GM19193 (cell line): Measurements from ENCODE around the gene PTPRF.

Experiments used
- POLR2A ChIP-seq: IDR thresholded peaks from 4 replicates; pipeline ENCODE4 v1.6.1; 2011; ENCODE audit not compliant: insufficient read depth, insufficient read length; ENCODE audit errors: extremely low read depth

The PTPRF gene

GRCh38 chr1:43527111-43527878 lies 3.4 kb upstream of the PTPRF start:
- TF ChIP-seq POLR2A, result no peak

GRCh38 chr1:43529206-43529731 lies 1.4 kb upstream of the PTPRF start:
- no peak for TF ChIP-seq POLR2A

- no peak for TF ChIP-seq POLR2A
Measured at GRCh38 chr1:43531107-43531905, 623 bp downstream of the PTPRF start.

- TF ChIP-seq POLR2A, result no peak
Measured at GRCh38 chr1:43531906-43532584, 1.4 kb downstream of the PTPRF start.

- no peak for TF ChIP-seq POLR2A
Measured at GRCh38 chr1:43532716-43533115, 2.0 kb downstream of the PTPRF start.

- TF ChIP-seq POLR2A, result no peak
Measured at GRCh38 chr1:43533584-43533983, 2.9 kb downstream of the PTPRF start.

- TF ChIP-seq POLR2A, result no peak
Measured at GRCh38 chr1:43534256-43534655, 3.6 kb downstream of the PTPRF start.

- TF ChIP-seq POLR2A, result no peak
Measured at GRCh38 chr1:43536196-43536863, 5.6 kb downstream of the PTPRF start.

GRCh38 chr1:43536864-43537358 lies 6.2 kb downstream of the PTPRF start:
- no peak for TF ChIP-seq POLR2A

GRCh38 chr1:43537423-43538142 lies 6.9 kb downstream of the PTPRF start:
- no peak for TF ChIP-seq POLR2A

- no peak for TF ChIP-seq POLR2A
Measured at GRCh38 chr1:43538143-43538487, 7.4 kb downstream of the PTPRF start.

- no peak for TF ChIP-seq POLR2A
Measured at GRCh38 chr1:43538969-43539368, 8.3 kb downstream of the PTPRF start.

GRCh38 chr1:43539726-43540434 lies 9.2 kb downstream of the PTPRF start:
- TF ChIP-seq POLR2A, result no peak
